Stimulated activated CD4-positive, alpha-beta T cell treated with anti-CD3 and anti-CD28 coated beads, Interleukin-4, amount 100 ng/mL, for 24 hours (primary cell): Measurements from ENCODE around the gene HOTAIR.

Experiments used
- DNase-seq: peaks from one replicate; pipeline ENCODE4 v3.0.0-alpha.2; 2020

The HOTAIR gene

GRCh38 chr12:53955776-53956250 lies 18.9 kb downstream of the HOTAIR start:
- no peak for DNase-seq

GRCh38 chr12:53955036-53955775 lies 19.5 kb downstream of the HOTAIR start:
- DNase-seq, result no peak

GRCh38 chr12:53954694-53955035 lies 20.1 kb downstream of the HOTAIR start, which contains the start of gene HOXC12:
HOXC12 (plus strand) TSS chr12:53954903; CDS start chr12:53954930, 27 bp downstream.
- no peak for DNase-seq

- no peak for DNase-seq
Measured at GRCh38 chr12:53953831-53954693, 20.7 kb downstream of the HOTAIR start.

- no peak for DNase-seq
Measured at GRCh38 chr12:53952871-53953734, 21.7 kb downstream of the HOTAIR start.

GRCh38 chr12:53952335-53952694 lies 22.4 kb downstream of the HOTAIR start:
- no peak for DNase-seq

- no peak for DNase-seq
Measured at GRCh38 chr12:53951577-53952334, 23.0 kb downstream of the HOTAIR start.

GRCh38 chr12:53950789-53951576 lies 23.8 kb downstream of the HOTAIR start:
- no peak for DNase-seq

GRCh38 chr12:53950437-53950773 lies 24.3 kb downstream of the HOTAIR start:
- no peak for DNase-seq

- DNase-seq, result no peak
Measured at GRCh38 chr12:53949631-53950436, 24.9 kb downstream of the HOTAIR start.

GRCh38 chr12:53948650-53949593 lies 25.8 kb downstream of the HOTAIR start:
- DNase-seq, result no peak

GRCh38 chr12:53947743-53948142 lies 27.0 kb downstream of the HOTAIR start:
- no peak for DNase-seq

GRCh38 chr12:53944907-53945847 lies 29.6 kb downstream of the HOTAIR start:
- no peak for DNase-seq

- no peak for DNase-seq
Measured at GRCh38 chr12:53944209-53944608, 30.5 kb downstream of the HOTAIR start.

- DNase-seq, result no peak
Measured at GRCh38 chr12:53942467-53942997, 32.2 kb downstream of the HOTAIR start.

- no peak for DNase-seq
Measured at GRCh38 chr12:53941750-53942149, 33.0 kb downstream of the HOTAIR start.

GRCh38 chr12:53941187-53941586 lies 33.6 kb downstream of the HOTAIR start:
- DNase-seq, result no peak

- DNase-seq, result no peak
Measured at GRCh38 chr12:53940443-53941014, 34.2 kb downstream of the HOTAIR start.
